ENCODE results near the gene SLITRK1. TPM values are rescaled to one million over a fixed set of nuclear protein-coding genes. Genes with fewer than 3 reads are reported as not detected.

Gene SLITRK1
- total RNA-seq, 1 experiment from 2014 or later = not detected

DNA sequence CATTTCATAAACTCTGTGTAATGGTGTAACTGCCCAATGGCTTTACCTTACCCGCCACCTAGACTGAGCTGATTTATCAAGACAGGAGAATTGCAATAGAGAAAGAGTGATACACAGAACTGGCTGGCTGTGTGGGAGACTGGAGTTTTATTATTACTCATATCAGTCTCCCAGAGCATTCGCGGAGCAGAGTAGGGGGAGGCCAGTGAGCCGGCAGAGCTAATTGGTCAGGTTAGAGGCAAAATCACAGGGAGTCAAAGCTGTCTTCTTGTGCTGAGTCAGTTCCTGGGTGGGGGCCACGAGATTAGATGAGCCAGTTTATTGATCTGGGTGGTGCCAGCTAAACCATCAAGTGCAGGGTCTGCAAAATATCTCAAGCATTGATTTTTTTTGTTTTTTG, 23.4 kb upstream of the SLITRK1 start:
- ChIA-PET CTCF (no interaction called here), POLR2A (ENCODE audit: unreplicated experiment) (no interaction called here)
- H3K4me2 ChIP-seq (ENCODE audit: low read length) = no peak overlapping the region
- no peak overlapping the region for H3K9ac ChIP-seq (ENCODE audit: low read length)
- no peak overlapping the region for H3K27ac ChIP-seq (ENCODE audit: low read length)
- H2AFZ ChIP-seq (ENCODE audit: low read length) = no peak overlapping the region
- ATAC-seq (no peak), DNase-seq (no peak)
- H3K27me3 ChIP-seq (ENCODE audit: low read length) = no peaks in the 10 kb centered on the region
- no peaks in the 10 kb centered on the region for H3K36me3 ChIP-seq (ENCODE audit: low read depth, low read length)
- no peaks in the 10 kb centered on the region for H3K4me1 ChIP-seq (ENCODE audit: insufficient read depth, low read length)
- TF ChIP-seq EZH2 (IDR thresholded peaks at IDR 0.05; ENCODE audit: low read length, unreplicated experiment) (no peak), EZH2phosphoT487 (IDR thresholded peaks at IDR 0.05; ENCODE audit: borderline replicate concordance, low read length) (no peak)
- TF ChIP-seq, protein P1, sequence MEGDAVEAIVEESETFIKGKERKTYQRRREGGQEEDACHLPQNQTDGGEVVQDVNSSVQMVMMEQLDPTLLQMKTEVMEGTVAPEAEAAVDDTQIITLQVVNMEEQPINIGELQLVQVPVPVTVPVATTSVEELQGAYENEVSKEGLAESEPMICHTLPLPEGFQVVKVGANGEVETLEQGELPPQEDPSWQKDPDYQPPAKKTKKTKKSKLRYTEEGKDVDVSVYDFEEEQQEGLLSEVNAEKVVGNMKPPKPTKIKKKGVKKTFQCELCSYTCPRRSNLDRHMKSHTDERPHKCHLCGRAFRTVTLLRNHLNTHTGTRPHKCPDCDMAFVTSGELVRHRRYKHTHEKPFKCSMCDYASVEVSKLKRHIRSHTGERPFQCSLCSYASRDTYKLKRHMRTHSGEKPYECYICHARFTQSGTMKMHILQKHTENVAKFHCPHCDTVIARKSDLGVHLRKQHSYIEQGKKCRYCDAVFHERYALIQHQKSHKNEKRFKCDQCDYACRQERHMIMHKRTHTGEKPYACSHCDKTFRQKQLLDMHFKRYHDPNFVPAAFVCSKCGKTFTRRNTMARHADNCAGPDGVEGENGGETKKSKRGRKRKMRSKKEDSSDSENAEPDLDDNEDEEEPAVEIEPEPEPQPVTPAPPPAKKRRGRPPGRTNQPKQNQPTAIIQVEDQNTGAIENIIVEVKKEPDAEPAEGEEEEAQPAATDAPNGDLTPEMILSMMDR (conservative IDR thresholded peaks at IDR 0.05; ENCODE audit: low read depth, low read length) = no peak
- H3F3A ChIP-seq (ENCODE audit: low read length, unreplicated experiment) = no peaks in the 10 kb centered on the region
- H4K20me1 ChIP-seq (ENCODE audit: low read length) = no peaks in the 10 kb centered on the region
- intact Hi-C loops (cut with micrococcal nuclease) = no loop called here
- H3K4me3 ChIP-seq (ENCODE audit: low read length) = no peak overlapping the region
- H3K9me3 ChIP-seq (ENCODE audit: low read length) = no peaks in the 10 kb centered on the region
- no TSS peak for BruUV-seq (replicated peaks)
- H3K9me2 ChIP-seq (replicated peaks; ENCODE audit: low read length) = no peaks in the 10 kb centered on the region
- H3K79me2 ChIP-seq (ENCODE audit: low read length) = no peaks in the 10 kb centered on the region

DNA sequence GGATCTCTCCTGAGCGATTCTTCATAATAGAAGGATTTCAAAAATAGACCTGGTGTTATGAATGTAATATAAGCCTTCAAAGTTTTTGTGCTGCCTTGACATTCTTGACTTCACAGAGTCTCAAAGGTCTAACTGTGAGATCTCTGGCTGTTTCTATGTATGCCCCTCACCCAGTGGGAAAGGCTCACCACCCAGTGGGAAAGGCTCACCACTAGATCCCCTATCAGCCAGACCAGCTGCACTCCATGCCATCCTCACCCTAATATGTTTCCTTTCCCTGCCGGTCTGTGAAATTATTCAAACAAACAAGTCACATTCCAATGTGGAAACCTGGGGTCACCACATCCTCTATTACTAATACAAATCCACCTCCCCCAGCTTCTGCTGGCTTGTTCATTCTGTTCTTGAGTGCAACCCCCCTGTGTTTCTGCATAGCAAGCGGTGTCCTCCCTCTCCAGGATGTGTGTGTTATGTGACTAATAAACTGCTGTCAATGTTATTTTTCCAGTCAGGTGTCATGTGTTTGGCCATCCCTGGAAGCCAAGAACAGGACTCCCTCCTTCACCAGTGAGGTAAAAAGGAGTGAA, 13.8 kb upstream of the SLITRK1 start:
- Histone ChIP-seq H3K9me3 (ENCODE audit: low read length) (no peaks in the 10 kb centered on the region), H3K79me2 (ENCODE audit: low read length) (no peaks in the 10 kb centered on the region), H3F3A (ENCODE audit: low read length, unreplicated experiment) (no peaks in the 10 kb centered on the region), H3K9ac (ENCODE audit: low read length) (no peak overlapping the region), H3K4me3 (ENCODE audit: low read length) (no peak overlapping the region), H3K4me2 (ENCODE audit: low read length) (no peak overlapping the region), H2AFZ (ENCODE audit: low read length) (no peak overlapping the region), H3K9me2 (replicated peaks; ENCODE audit: low read length) (no peaks in the 10 kb centered on the region), H3K4me1 (ENCODE audit: insufficient read depth, low read length) (no peaks in the 10 kb centered on the region), H4K20me1 (ENCODE audit: low read length) (no peaks in the 10 kb centered on the region), H3K27ac (ENCODE audit: low read length) (peak overlapping the region; percentile 71), H3K36me3 (ENCODE audit: low read depth, low read length) (no peaks in the 10 kb centered on the region), H3K27me3 (ENCODE audit: low read length) (no peaks in the 10 kb centered on the region)
- ChIA-PET CTCF (no interaction called here), POLR2A (ENCODE audit: unreplicated experiment) (no interaction called here)
- peak; percentile 85 for ATAC-seq
- DNase-seq = peak; percentile 76
- no peak for TF ChIP-seq EZH2 (IDR thresholded peaks at IDR 0.05; ENCODE audit: low read length, unreplicated experiment)
- no TSS peak for BruUV-seq (replicated peaks)
- intact Hi-C loops (cut with micrococcal nuclease) = no loop called here

GRCh38 chr13:83890358-83890757, 8.1 kb upstream of the SLITRK1 start:
- POLR2A ChIA-PET (ENCODE audit: unreplicated experiment) = no interaction called here
- CTCF ChIA-PET = no interaction called here
- Histone ChIP-seq H3K27ac (ENCODE audit: low read length) (no peak overlapping the region), H2AFZ (ENCODE audit: low read length) (no peak overlapping the region), H3F3A (ENCODE audit: low read length, unreplicated experiment) (no peaks in the 10 kb centered on the region), H4K20me1 (ENCODE audit: low read length) (no peaks in the 10 kb centered on the region), H3K36me3 (ENCODE audit: low read depth, low read length) (no peaks in the 10 kb centered on the region), H3K9me2 (replicated peaks; ENCODE audit: low read length) (no peaks in the 10 kb centered on the region), H3K4me1 (ENCODE audit: insufficient read depth, low read length) (no peaks in the 10 kb centered on the region), H3K9me3 (ENCODE audit: low read length) (no peaks in the 10 kb centered on the region), H3K79me2 (ENCODE audit: low read length) (no peaks in the 10 kb centered on the region), H3K27me3 (ENCODE audit: low read length) (no peaks in the 10 kb centered on the region), H3K4me2 (ENCODE audit: low read length) (no peak overlapping the region), H3K4me3 (ENCODE audit: low read length) (no peak overlapping the region), H3K9ac (ENCODE audit: low read length) (no peak overlapping the region)
- intact Hi-C loops (cut with micrococcal nuclease) = no loop called here
- BruUV-seq (replicated peaks) = no TSS peak
- TF ChIP-seq EZH2 (IDR thresholded peaks at IDR 0.05; ENCODE audit: low read length, unreplicated experiment) (no peak), EZH2phosphoT487 (IDR thresholded peaks at IDR 0.05; ENCODE audit: borderline replicate concordance, low read length) (no peak)
- TF ChIP-seq, protein P1 (conservative IDR thresholded peaks at IDR 0.05; ENCODE audit: low read depth, low read length) = no peak
- DNase-seq = no peak
- no peak for ATAC-seq

Data from PC-3 (cell line).